ENCODE results near the gene ILK. TPM values are rescaled to one million over a fixed set of nuclear protein-coding genes. Genes with fewer than 3 reads are reported as not detected.

The ILK gene
- polyA plus RNA-seq, 1 experiment, result 654 TPM

GRCh38 chr11:6630632-6631291, 27.2 kb downstream of the ILK start:
- TF ChIP-seq, protein P1, sequence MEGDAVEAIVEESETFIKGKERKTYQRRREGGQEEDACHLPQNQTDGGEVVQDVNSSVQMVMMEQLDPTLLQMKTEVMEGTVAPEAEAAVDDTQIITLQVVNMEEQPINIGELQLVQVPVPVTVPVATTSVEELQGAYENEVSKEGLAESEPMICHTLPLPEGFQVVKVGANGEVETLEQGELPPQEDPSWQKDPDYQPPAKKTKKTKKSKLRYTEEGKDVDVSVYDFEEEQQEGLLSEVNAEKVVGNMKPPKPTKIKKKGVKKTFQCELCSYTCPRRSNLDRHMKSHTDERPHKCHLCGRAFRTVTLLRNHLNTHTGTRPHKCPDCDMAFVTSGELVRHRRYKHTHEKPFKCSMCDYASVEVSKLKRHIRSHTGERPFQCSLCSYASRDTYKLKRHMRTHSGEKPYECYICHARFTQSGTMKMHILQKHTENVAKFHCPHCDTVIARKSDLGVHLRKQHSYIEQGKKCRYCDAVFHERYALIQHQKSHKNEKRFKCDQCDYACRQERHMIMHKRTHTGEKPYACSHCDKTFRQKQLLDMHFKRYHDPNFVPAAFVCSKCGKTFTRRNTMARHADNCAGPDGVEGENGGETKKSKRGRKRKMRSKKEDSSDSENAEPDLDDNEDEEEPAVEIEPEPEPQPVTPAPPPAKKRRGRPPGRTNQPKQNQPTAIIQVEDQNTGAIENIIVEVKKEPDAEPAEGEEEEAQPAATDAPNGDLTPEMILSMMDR (IDR thresholded peaks at IDR 0.05; ENCODE audit: insufficient read depth, low read depth, low read length), result no peak
- Histone ChIP-seq H3K4me3 (ENCODE audit: low read depth, low read length) (no peak overlapping the region), H3K27me3 (ENCODE audit: control insufficient read depth, insufficient read depth, low read length) (no peaks in the 10 kb centered on the region), H3K36me3 (ENCODE audit: control insufficient read depth, insufficient read depth, low read length) (peaks cover 9% of the 10 kb centered on the region)
- no peak for DNase-seq (ENCODE audit: low read depth)
- ChIA-PET POLR2A (no interaction called here), CTCF (interaction anchor here (1.2 to 2.3 kb wide), 3 partner anchors 11 to 99 kb away, joined by 3 to 8 read pairs (median 3); partner anchors contain the start of genes MRPL17 and TPP1)

DNA sequence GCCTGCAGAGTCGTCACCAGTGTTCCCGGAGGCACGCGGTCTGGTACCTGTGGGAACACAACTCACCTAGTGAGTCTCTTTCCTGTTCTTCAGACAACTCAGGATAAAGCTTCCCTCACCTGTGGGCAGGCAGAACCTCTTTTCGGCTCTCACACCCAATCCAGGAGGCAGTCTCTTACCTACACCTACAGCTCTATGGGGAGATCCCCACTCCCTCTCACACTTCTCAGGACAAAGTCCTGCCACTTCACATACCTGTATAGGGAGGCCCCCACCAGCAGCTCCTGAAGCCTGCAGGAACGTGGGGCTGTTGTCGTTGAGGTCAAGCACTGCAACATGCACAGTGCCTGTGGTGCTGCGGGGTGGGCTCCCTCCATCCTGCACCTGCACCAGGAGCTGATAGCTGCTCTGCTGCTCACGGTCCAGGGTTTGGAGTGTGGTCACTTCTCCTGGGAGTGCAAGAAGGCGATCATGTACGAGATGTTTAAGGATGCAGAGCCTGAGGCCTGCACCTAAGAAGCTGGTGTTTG, 27.9 kb downstream of the ILK start:
- Histone ChIP-seq H3K4me3 (ENCODE audit: low read depth, low read length) (no peak overlapping the region), H3K27me3 (ENCODE audit: control insufficient read depth, insufficient read depth, low read length) (no peaks in the 10 kb centered on the region), H3K36me3 (ENCODE audit: control insufficient read depth, insufficient read depth, low read length) (peaks cover 6% of the 10 kb centered on the region)
- TF ChIP-seq, protein P1 (IDR thresholded peaks at IDR 0.05; ENCODE audit: insufficient read depth, low read depth, low read length), result no peak
- ChIA-PET POLR2A (no interaction called here), CTCF (interaction anchor here (1.2 to 2.3 kb wide), 4 partner anchors 12 to 100 kb away, joined by 3 to 8 read pairs (median 4); partner anchors contain the start of genes MRPL17 and TPP1)
- DNase-seq (ENCODE audit: low read depth), result no peak

DNA sequence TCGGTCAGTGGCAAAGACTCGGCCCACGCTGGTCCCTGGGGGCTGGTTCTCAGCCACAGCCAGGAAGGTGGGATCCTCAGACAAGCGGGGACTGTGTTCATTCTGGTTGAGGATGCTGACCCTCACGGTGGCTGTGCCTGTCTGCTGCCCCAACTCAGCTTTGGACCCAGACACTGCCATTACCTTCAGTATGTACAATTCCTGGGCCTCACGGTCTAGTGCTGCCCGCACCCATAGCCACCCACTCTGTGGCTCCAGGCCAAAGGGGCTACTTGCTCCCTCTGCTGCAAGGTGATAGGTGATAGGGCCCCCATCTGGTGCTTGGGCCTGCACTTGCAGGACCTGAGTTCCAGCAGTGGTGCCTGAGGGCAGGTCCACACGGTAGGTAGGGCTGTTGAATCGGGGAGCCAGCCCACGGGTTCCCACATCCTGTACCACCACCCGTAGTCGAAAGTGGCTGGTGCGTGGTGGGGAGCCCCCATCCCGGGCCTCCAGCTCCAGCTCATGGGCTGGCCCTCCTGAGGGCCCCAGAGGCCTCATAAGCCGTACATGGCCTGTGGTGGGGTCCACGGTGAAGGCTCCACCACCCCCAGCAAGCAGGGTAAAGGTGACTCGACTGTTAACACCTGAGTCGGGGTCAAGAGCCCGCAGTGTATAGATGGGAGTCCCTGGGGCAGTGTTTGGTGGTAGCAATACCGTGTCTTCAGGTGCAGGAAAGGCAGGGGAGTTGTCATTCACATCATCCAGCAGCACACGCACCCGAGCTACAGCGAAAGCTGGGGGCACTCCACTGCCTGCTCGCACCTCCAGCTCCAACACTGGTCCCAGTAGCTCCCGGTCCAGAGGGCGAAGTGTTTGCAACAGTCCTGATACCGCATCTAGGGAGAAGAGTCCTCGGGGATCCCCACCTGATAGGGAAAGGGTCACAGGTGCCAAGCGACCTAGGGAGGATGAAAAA, 28.8 kb downstream of the ILK start:
- peaks cover 6% of the 10 kb centered on the region for H3K36me3 ChIP-seq (ENCODE audit: control insufficient read depth, insufficient read depth, low read length)
- TF ChIP-seq, protein P1 (IDR thresholded peaks at IDR 0.05; ENCODE audit: insufficient read depth, low read depth, low read length), result no peak
- no peaks in the 10 kb centered on the region for H3K27me3 ChIP-seq (ENCODE audit: control insufficient read depth, insufficient read depth, low read length)
- no peak overlapping the region for H3K4me3 ChIP-seq (ENCODE audit: low read depth, low read length)
- POLR2A ChIA-PET, result interaction anchor here (0.6 kb wide), 1 partner anchor 385 kb away, joined by 3 read pairs; no protein-coding TSS in a partner anchor
- CTCF ChIA-PET, result interaction anchor here (1.2 to 2.3 kb wide), 3 partner anchors 13 to 101 kb away, joined by 3 to 8 read pairs (median 5); partner anchors contain the start of gene TPP1
- DNase-seq (ENCODE audit: low read depth), result no peak

GRCh38 chr11:6633422-6634408, 30.1 kb downstream of the ILK start:
- no peaks in the 10 kb centered on the region for H3K27me3 ChIP-seq (ENCODE audit: control insufficient read depth, insufficient read depth, low read length)
- ChIA-PET POLR2A (interaction anchor here (0.6 kb wide), 1 partner anchor 386 kb away, joined by 3 read pairs; no protein-coding TSS in a partner anchor), CTCF (no interaction called here)
- no peak overlapping the region for H3K4me3 ChIP-seq (ENCODE audit: low read depth, low read length)
- H3K36me3 ChIP-seq (ENCODE audit: control insufficient read depth, insufficient read depth, low read length), result peaks cover 6% of the 10 kb centered on the region
- no peak for DNase-seq (ENCODE audit: low read depth)
- TF ChIP-seq, protein P1 (IDR thresholded peaks at IDR 0.05; ENCODE audit: insufficient read depth, low read depth, low read length), result no peak
